Left renal cortex interstitium (tissue), 4 donors: ENCODE data around the gene EIF4B. TPM values are rescaled to one million over a fixed set of nuclear protein-coding genes. Genes with fewer than 3 reads are reported as not detected.

Experiments
- DNase-seq, 4 donors: peaks; one replicate each; pipeline ENCODE4 v3.0.0-alpha.2; 2013; ENCODE audit warnings: low read depth in 4 of 4, low spot score in 2 of 4, missing footprints in 1 of 4
- polyA plus RNA-seq, 4 donors: library from polyadenylated mRNA; unstranded; fragments of 120-200 nt; gene quantifications; one replicate each; pipeline ENCODE4 v1.2.1, GENCODE V29; 2013; ENCODE audit not compliant: insufficient read length in 4 of 4

The EIF4B gene
- polyA plus RNA-seq, 4 donors, result 463 to 558 (median 490) TPM

DNA sequence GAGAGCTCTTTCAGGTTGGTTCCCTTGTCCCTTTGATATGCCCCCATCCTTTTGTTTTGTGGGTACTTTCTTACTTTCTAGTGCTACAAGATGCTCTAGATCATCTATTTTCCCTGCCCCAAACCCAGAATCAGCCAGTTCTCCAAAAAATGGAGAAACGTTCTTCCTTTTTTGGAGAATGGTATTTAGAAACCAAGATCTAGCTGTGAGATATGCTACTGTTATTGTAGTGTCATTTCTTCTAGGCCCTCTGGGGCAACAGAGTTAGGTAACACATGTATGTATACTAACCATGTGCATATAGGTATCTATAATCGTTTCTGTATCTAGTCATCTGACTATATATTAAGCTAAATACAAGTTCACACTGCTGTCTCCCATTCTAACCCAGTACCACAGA is 84.3 kb downstream of the EIF4B start:
- no peak for DNase-seq

DNA sequence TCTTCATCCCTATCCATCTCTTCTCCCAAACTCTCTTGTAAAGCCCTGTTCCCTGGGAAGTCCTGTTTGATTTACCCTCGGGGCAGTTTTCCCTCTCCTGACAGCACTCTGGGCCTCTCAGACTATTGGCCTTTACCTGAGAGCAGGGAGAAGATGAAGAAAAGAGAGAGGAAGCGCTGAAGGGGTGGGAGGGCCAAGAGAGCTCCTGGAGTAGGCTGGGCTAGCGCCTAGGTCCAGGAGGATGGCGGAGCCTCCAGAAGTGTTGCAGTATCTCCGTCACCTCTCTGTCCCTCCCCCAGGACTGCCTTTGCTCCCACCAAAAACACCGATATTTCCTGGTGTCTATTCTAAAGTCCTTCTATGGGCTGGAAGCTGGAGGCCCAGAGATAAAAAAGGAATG is 85.5 kb downstream of the EIF4B start:
- no peak for DNase-seq

Other genes with a start within 250 kb of the EIF4B start
- not detected for gene KRT76, start 229.1 kb upstream of the EIF4B start, polyA plus RNA-seq
- not detected for gene KRT3, start 210.3 kb upstream of the EIF4B start, polyA plus RNA-seq
- under 1 TPM; 0.48 to 0.76 (median 0.61) TPM for gene KRT4, start 192.3 kb upstream of the EIF4B start, polyA plus RNA-seq
- gene KRT79, start 172.1 kb upstream of the EIF4B start, polyA plus RNA-seq, result not detected
- gene KRT78, start 157.5 kb upstream of the EIF4B start, polyA plus RNA-seq, result not detected
- gene KRT8, start 101.4 kb upstream of the EIF4B start, polyA plus RNA-seq, result 100 to 1,000 TPM; 212 to 262 (median 238) TPM
- gene KRT18, start 57.3 kb upstream of the EIF4B start, polyA plus RNA-seq, result 100 to 1,000 TPM; 164 to 178 (median 168) TPM
- gene TNS2, start 43.6 kb downstream of the EIF4B start, polyA plus RNA-seq, result 100 to 1,000 TPM in 2 of 4 donors, 10 to 100 TPM in 2; 66.5 to 168 (median 112) TPM
- 10 to 100 TPM; 17.2 to 22.9 (median 20.0) TPM for gene SPRYD3, start 72.9 kb downstream of the EIF4B start, polyA plus RNA-seq
- gene IGFBP6, start 91.2 kb downstream of the EIF4B start, polyA plus RNA-seq, result 10 to 100 TPM; 11.2 to 22.5 (median 14.4) TPM
- 1 to 10 TPM; 1.2 to 3.1 (median 1.6) TPM for gene SOAT2, start 97.0 kb downstream of the EIF4B start, polyA plus RNA-seq
- gene ZNF740, start 174.3 kb downstream of the EIF4B start, polyA plus RNA-seq, result 10 to 100 TPM; 64.1 to 80.8 (median 67.7) TPM
- 100 to 1,000 TPM in 2 of 4 donors, 10 to 100 TPM in 2; 25.9 to 126 (median 69.1) TPM for gene CSAD, start 174.5 kb downstream of the EIF4B start, polyA plus RNA-seq
- 1 to 10 TPM; 1.2 to 1.7 (median 1.3) TPM for gene ITGB7, start 200.8 kb downstream of the EIF4B start, polyA plus RNA-seq
- gene RARG, start 225.8 kb downstream of the EIF4B start, polyA plus RNA-seq, result 10 to 100 TPM; 27.5 to 39.6 (median 36.5) TPM